GM12873 (cell line): ENCODE measurements around the gene RASGRP1.

Experiments
- TF ChIP-seq, protein P1 (sequence below): IDR thresholded peaks from 2 replicates; pipeline ENCODE4 v1.5.1; 2012; ENCODE audit warnings: low read depth, mild to moderate bottlenecking, moderate library complexity, low read length, control low read depth; ENCODE audit not compliant: insufficient read depth; ENCODE audit errors: missing control alignments

RASGRP1 gene

DNA sequence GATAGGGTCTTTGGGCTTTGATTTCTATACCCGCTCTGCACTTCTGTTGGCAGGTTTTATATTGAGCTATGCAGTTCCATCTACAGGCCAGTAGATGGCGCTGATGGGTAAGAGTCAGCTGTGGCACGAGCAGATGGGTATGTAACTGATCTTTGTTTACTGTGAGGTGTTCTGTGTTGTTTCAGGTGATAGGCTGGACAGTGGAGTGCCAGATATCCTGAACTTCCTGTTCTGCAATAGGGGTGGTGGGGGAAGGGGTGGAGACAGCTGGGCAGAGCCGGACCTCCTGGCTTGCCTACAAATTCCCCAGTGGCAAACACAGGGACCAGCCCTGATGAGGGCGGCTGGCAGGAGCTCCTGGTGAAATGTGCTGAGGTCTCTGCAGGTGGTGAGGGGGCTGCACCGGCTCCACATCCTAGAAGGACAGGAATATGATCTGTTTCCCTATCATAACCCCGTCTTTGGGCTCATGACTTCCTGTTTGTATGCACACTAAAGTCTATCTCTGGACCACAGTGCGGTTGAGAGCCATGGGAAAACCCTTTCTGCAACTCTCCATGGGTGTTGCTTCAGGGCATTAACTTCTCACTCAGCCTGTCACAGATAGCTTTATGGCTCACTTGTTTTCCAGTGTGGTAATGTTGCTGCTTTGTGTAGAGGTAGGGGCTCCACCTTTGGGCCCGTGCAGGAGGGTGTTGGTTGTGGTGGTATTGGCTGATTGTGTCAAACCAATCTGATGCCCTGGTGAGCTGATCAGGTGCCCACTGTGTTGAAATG, 124.1 kb downstream of the RASGRP1 start:
- TF ChIP-seq, protein P1, sequence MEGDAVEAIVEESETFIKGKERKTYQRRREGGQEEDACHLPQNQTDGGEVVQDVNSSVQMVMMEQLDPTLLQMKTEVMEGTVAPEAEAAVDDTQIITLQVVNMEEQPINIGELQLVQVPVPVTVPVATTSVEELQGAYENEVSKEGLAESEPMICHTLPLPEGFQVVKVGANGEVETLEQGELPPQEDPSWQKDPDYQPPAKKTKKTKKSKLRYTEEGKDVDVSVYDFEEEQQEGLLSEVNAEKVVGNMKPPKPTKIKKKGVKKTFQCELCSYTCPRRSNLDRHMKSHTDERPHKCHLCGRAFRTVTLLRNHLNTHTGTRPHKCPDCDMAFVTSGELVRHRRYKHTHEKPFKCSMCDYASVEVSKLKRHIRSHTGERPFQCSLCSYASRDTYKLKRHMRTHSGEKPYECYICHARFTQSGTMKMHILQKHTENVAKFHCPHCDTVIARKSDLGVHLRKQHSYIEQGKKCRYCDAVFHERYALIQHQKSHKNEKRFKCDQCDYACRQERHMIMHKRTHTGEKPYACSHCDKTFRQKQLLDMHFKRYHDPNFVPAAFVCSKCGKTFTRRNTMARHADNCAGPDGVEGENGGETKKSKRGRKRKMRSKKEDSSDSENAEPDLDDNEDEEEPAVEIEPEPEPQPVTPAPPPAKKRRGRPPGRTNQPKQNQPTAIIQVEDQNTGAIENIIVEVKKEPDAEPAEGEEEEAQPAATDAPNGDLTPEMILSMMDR: peak; percentile 92
